C4-2B (cell line): ENCODE results near the gene FGF22.
A peak's percentile ranks its signal among the peaks of the same experiment; 100 is the strongest.

Experiments
- CTCF ChIP-seq: fragments of 450-650 bp; conservative IDR thresholded peaks from 2 replicates; pipeline ENCODE4 v1.5.1; 2017; ENCODE audit warnings: mild to moderate bottlenecking
- ZFX ChIP-seq: fragments of 450-650 bp; IDR thresholded peaks from 2 replicates; pipeline ENCODE4 v1.6.1; 2017

GRCh38 chr19:633068-633785 lies 6.5 kb upstream of the FGF22 start, which contains the start of gene POLRMT:
- TF ChIP-seq CTCF (no peak), ZFX (peak; percentile 59; the same call in 1 of the 2 replicates)
